H1 (cell line): ENCODE measurements around the gene MBOAT1. TPM values are rescaled to one million over a fixed set of nuclear protein-coding genes. Genes with fewer than 3 reads are reported as not detected.

Experiments
- CTCF ChIA-PET: fragments of 300-600 bp; sonication (Branson Sonifier 250); formaldehyde crosslinking; loops from one replicate; lab custom pipeline; 2021; ENCODE audit not compliant: partially characterized antibody; lab: Charles Lee
- POLR2A ChIA-PET: fragments of 300-600 bp; sonication (Branson Sonifier 250); formaldehyde crosslinking; loops from one replicate; lab custom pipeline; 2021; ENCODE audit warnings: inconsistent platforms; ENCODE audit not compliant: partially characterized antibody; lab: Charles Lee
- DNase-seq, 2 experiments: peaks; one replicate each; pipeline versions ENCODE4 v3.0.0 to v3.0.0-alpha.2; 2010 to 2022; ENCODE audit warnings: low spot score in 2 of 2, low read depth in 1 of 2, mixed read lengths in 1 of 2
- FAIRE-seq: peaks from 2 replicates; lab custom pipeline; 2011; peaks lifted over from hg19 to GRCh38; lab: Jason Lieb, UNC
- H2AFZ ChIP-seq: 2 replicates; pipeline ENCODE4 v1.8.1; 2012; ENCODE audit warnings: low read length, inconsistent platforms
- H2AK5ac ChIP-seq: 2 replicates; pipeline ENCODE4 v1.6.1; 2013; ENCODE audit warnings: low read depth, low read length
- H2BK120ac ChIP-seq: replicated peaks from 2 replicates; pipeline ENCODE3; 2013; ENCODE audit warnings: low read depth, low read length, inconsistent platforms
- H2BK12ac ChIP-seq: 2 replicates; pipeline ENCODE4 v1.6.1; 2013; ENCODE audit warnings: low read depth, low read length
- H2BK15ac ChIP-seq: 2 replicates; pipeline ENCODE4 v1.6.1; 2013; ENCODE audit warnings: low read length
- H2BK20ac ChIP-seq: 2 replicates; pipeline ENCODE4 v1.6.1; 2013; ENCODE audit warnings: low read length
- H2BK5ac ChIP-seq: 2 replicates; pipeline ENCODE4 v1.6.1; 2013; ENCODE audit warnings: low read depth, low read length
- H3K14ac ChIP-seq: 2 replicates; pipeline ENCODE4 v1.6.1; 2013; ENCODE audit warnings: inconsistent platforms; ENCODE audit not compliant: insufficient read length
- H3K18ac ChIP-seq: 2 replicates; pipeline ENCODE4 v1.6.1; 2013; ENCODE audit warnings: low read length; ENCODE audit errors: extremely low read depth
- H3K23ac ChIP-seq: 2 replicates; pipeline ENCODE4 v1.6.1; 2013; ENCODE audit warnings: inconsistent platforms; ENCODE audit not compliant: insufficient read length
- H3K23me2 ChIP-seq: 2 replicates; pipeline ENCODE4 v1.6.1; 2013; ENCODE audit warnings: low read depth, low read length
- H3K27ac ChIP-seq: 2 replicates; pipeline ENCODE4 v1.6.1; 2011; ENCODE audit warnings: low read depth, low read length, inconsistent platforms
- H3K27me3 ChIP-seq, 4 experiments: replicated peaks in 1 of 4; 1 replicate in 1 of 4; 2 replicates in 3 of 4; pipeline versions ENCODE4 v1.6.1 to v1.8.1; 2011 to 2013; ENCODE audit warnings: low read length in 3 of 4, mild to moderate bottlenecking in 3 of 4, inconsistent platforms in 2 of 4, mixed read lengths in 2 of 4, moderate library complexity in 1 of 4; ENCODE audit not compliant: control insufficient read depth in 3 of 4, insufficient read depth in 3 of 4; ENCODE audit errors: extremely low read depth in 1 of 4
- H3K36me3 ChIP-seq, 4 experiments: 2 replicates each; pipeline versions ENCODE4 v1.6.1 to v1.8.1; 2011 to 2013; ENCODE audit warnings: mild to moderate bottlenecking in 4 of 4, low read length in 3 of 4, moderate library complexity in 2 of 4, control low read depth in 1 of 4, inconsistent platforms in 1 of 4; ENCODE audit not compliant: insufficient read depth in 4 of 4, control insufficient read depth in 2 of 4
- H3K4ac ChIP-seq: replicated peaks from 2 replicates; pipeline ENCODE3; 2013; ENCODE audit warnings: low read length, low read depth, mixed read lengths, inconsistent platforms; ENCODE audit not compliant: insufficient read length
- H3K4me1 ChIP-seq, 4 experiments: replicated peaks in 1 of 4; 1 replicate in 1 of 4; 2 replicates in 3 of 4; pipeline versions ENCODE4 v1.6.1 to v1.8.1; 2011 to 2013; ENCODE audit warnings: low read length in 3 of 4, inconsistent platforms in 2 of 4, mixed read lengths in 1 of 4; ENCODE audit not compliant: insufficient read depth in 4 of 4, control insufficient read depth in 3 of 4
- H3K4me2 ChIP-seq, 2 experiments: 2 replicates each; pipeline versions ENCODE4 v1.6.1 to v1.8.1; 2011 to 2013; ENCODE audit warnings: low read depth in 2 of 2, low read length in 2 of 2, control low read depth in 1 of 2, inconsistent platforms in 1 of 2, mild to moderate bottlenecking in 1 of 2; ENCODE audit not compliant: insufficient read depth in 1 of 2
- H3K4me3 ChIP-seq, 4 experiments: fragments of 200-600, 300-600 bp in 1 of 4; sonication (generic), shearing (Covaris generic), sonication (Bioruptor Twin) in 1 of 4; 2 replicates each; pipeline versions ENCODE4 v1.5.1 to v1.8.1; 2011 to 2016; ENCODE audit warnings: low read length in 4 of 4, low read depth in 3 of 4, control low read depth in 2 of 4, inconsistent platforms in 2 of 4, mild to moderate bottlenecking in 2 of 4, mixed read lengths in 1 of 4, moderate library complexity in 1 of 4; ENCODE audit not compliant: insufficient read depth in 2 of 4; ENCODE audit errors: extremely low read depth in 1 of 4
- H3K56ac ChIP-seq: replicated peaks from 2 replicates; pipeline ENCODE3; 2013; ENCODE audit warnings: low read depth, mild to moderate bottlenecking, mixed read lengths, low read length, inconsistent platforms; ENCODE audit not compliant: insufficient read length
- H3K79me1 ChIP-seq: 2 replicates; pipeline ENCODE4 v1.6.1; 2013; ENCODE audit warnings: low read depth, low read length, control low read depth
- H3K79me2 ChIP-seq, 2 experiments: 2 replicates each; pipeline versions ENCODE4 v1.6.1 to v1.8.1; 2012 to 2013; ENCODE audit warnings: low read length in 2 of 2, mild to moderate bottlenecking in 2 of 2, inconsistent platforms in 1 of 2; ENCODE audit not compliant: insufficient read depth in 2 of 2, control insufficient read depth in 1 of 2
- H3K9ac ChIP-seq, 4 experiments: replicated peaks in 1 of 4; 1 replicate in 1 of 4; 2 replicates in 3 of 4; pipeline versions ENCODE4 v1.6.1 to v1.8.1; 2011 to 2013; ENCODE audit warnings: low read depth in 3 of 4, low read length in 3 of 4, control low read depth in 2 of 4, mild to moderate bottlenecking in 2 of 4, moderate library complexity in 2 of 4, inconsistent platforms in 1 of 4; ENCODE audit errors: extremely low read depth in 1 of 4
- H3K9me3 ChIP-seq, 2 experiments: 2 replicates each; pipeline versions ENCODE4 v1.6.1 to v1.8.1; 2012 to 2013; ENCODE audit warnings: mild to moderate bottlenecking in 2 of 2, moderate library complexity in 2 of 2, control low read depth in 1 of 2, inconsistent platforms in 1 of 2, low read depth in 1 of 2, low read length in 1 of 2, mixed read lengths in 1 of 2; ENCODE audit not compliant: insufficient read depth in 2 of 2
- H4K20me1 ChIP-seq, 2 experiments: replicated peaks in 1 of 2; 2 replicates each; pipeline versions ENCODE3 to v1.8.1; 2011 to 2013; ENCODE audit warnings: inconsistent platforms in 2 of 2, low read length in 2 of 2, mild to moderate bottlenecking in 1 of 2; ENCODE audit not compliant: insufficient read depth in 2 of 2, control insufficient read depth in 1 of 2
- H4K5ac ChIP-seq: 2 replicates; pipeline ENCODE4 v1.6.1; 2013; ENCODE audit warnings: low read length, low read depth, mixed read lengths, inconsistent platforms; ENCODE audit not compliant: insufficient read length
- H4K8ac ChIP-seq: 2 replicates; pipeline ENCODE4 v1.8.0; 2013; ENCODE audit warnings: mild to moderate bottlenecking, moderate library complexity, low read length, inconsistent platforms; ENCODE audit not compliant: insufficient read depth; ENCODE audit errors: extremely low read depth
- H4K91ac ChIP-seq: replicated peaks from 2 replicates; pipeline ENCODE3; 2013; ENCODE audit warnings: low read length, mixed read lengths, inconsistent platforms; ENCODE audit not compliant: insufficient read length
- CTBP2 ChIP-seq: IDR thresholded peaks from 2 replicates; pipeline ENCODE4 v1.7.0; 2011; ENCODE audit warnings: borderline replicate concordance, mild to moderate bottlenecking, moderate library complexity, mixed read lengths, low read length; ENCODE audit not compliant: insufficient read depth, insufficient read length
- JUN ChIP-seq: IDR thresholded peaks from 2 replicates; pipeline ENCODE4 v1.6.1; 2011; ENCODE audit warnings: low read depth, mild to moderate bottlenecking, improper control_type of control experiment, low read length
- RFX5 ChIP-seq: IDR thresholded peaks from 2 replicates; pipeline ENCODE4 v1.6.1; 2011; ENCODE audit warnings: low read depth, low read length, improper control_type of control experiment, borderline replicate concordance
- SIN3A ChIP-seq, 2 experiments: IDR thresholded peaks in 1 of 2; conservative IDR thresholded peaks in 1 of 2; 2 replicates each; pipeline ENCODE4 v1.6.1; 2011 to 2012; ENCODE audit warnings: low read length in 2 of 2, improper control_type of control experiment in 1 of 2, low read depth in 1 of 2, mild to moderate bottlenecking in 1 of 2
- SIRT6 ChIP-seq: IDR thresholded peaks from one replicate; pipeline ENCODE4 v1.7.1; 2012; ENCODE audit warnings: low read length, inconsistent platforms
- WGBS, 2 experiments: shearing (Covaris generic) in 1 of 2; methylation state at CpG; one replicate each; pipeline versions ENCODE4 v1.1.6 to v1.1.7; 2013 to 2015; ENCODE audit warnings: low lambda C conversion rate in 2 of 2, mixed read lengths in 2 of 2, inconsistent platforms in 1 of 2, low coverage in 1 of 2, missing lambda C conversion rate in 1 of 2; ENCODE audit not compliant: insufficient replicate concordance in 2 of 2, insufficient coverage in 1 of 2, insufficient read length in 1 of 2; ENCODE audit errors: extremely low coverage in 1 of 2, missing lambda C conversion rate in 1 of 2; 5-methylcytosine and 5-hydroxymethylcytosine counted together
- polyA plus RNA-seq, 7 experiments: library from polyadenylated mRNA; depleted of rRNA in 3 of 7; stranded (reverse) in 5 of 7; unstranded in 2 of 7; fragments of >200 nt in 5 of 7; fragments of 200-250 nt in 2 of 7; gene quantifications; 1 replicate in 5 of 7; 2 replicates in 1 of 7; 4 replicates in 1 of 7; pipeline versions ENCODE4 v1.2.1 to v1.2.3, GENCODE V29; 2011 to 2013; ENCODE audit warnings: missing spikeins in 2 of 7, mixed read lengths in 2 of 7
- total RNA-seq: library from RNA; stranded (reverse); fragmentation: NEBNext Ultra II Directional; extraction: Animal tissue kit (Norgen Biotek cat#: 25700); gene quantifications from 2 replicates; pipeline ENCODE4 v1.2.1, GENCODE V29; 2021

MBOAT1 gene
- total and polyA plus RNA-seq, 2 of the 8 experiments (the other 6 are each of a cell fraction or from before 2014, with no cell fraction given) = 4.9 to 19.5 TPM

- FAIRE-seq (no peak), DNase-seq (no peak)
- Histone ChIP-seq H3K4ac (no peak overlapping the region), H3K14ac (no peak overlapping the region), H3K9ac (no peak overlapping the region), H2BK5ac (no peak overlapping the region), H2BK120ac (no peak overlapping the region), H4K20me1 (no peaks in the 10 kb centered on the region), H3K79me2 (no peaks in the 10 kb centered on the region), H4K91ac (no peak overlapping the region), H2BK12ac (no peak overlapping the region), H3K9me3 (no peaks in the 10 kb centered on the region), H2AFZ (no peak overlapping the region), H3K4me1 (no peaks in the 10 kb centered on the region), H3K4me3 (no peak overlapping the region), H3K56ac (no peak overlapping the region), H4K5ac (no peak overlapping the region), H3K27ac (no peak overlapping the region), H3K27me3 (no peaks in the 10 kb centered on the region), H3K36me3 (no peaks in the 10 kb centered on the region), H2AK5ac (no peak overlapping the region), H3K79me1 (no peaks in the 10 kb centered on the region), H3K23me2 (no peaks in the 10 kb centered on the region; the same call in 1 of the 2 replicates), H4K8ac (no peak overlapping the region), H3K23ac (no peak overlapping the region), H2BK15ac (no peak overlapping the region), H3K18ac (no peak overlapping the region), H2BK20ac (no peak overlapping the region), H3K4me2 (no peak overlapping the region)
- POLR2A ChIA-PET = no interaction called here
- CTCF ChIA-PET = interaction anchor here (1.2 kb wide), 1 partner anchor 9 kb away, joined by 3 read pairs; no protein-coding TSS in a partner anchor
- WGBS, 2 experiments = 81% methylated on average over 3 of the region's 3 CpGs; no CpG with 5 or more reads in 1 of the 2 experiments
- no peak for TF ChIP-seq SIN3A (conservative IDR thresholded peaks at IDR 0.05 in 1 of 2, IDR thresholded peaks at IDR 0.05 in 1 of 2; ENCODE audit: low read depth in 1 of 2, low read length in 2 of 2)
- no peak for TF ChIP-seq CTBP2
- no peak for TF ChIP-seq SIRT6
- TF ChIP-seq RFX5 = no peak
- TF ChIP-seq JUN = no peak
These were observed 31.3 kb downstream of the MBOAT1 start for GRCh38 chr6:20180935-20181334.
